NCI-H345 treated with DMSO at 0.1 percent for 48 hours (cell line): ENCODE results near the gene TMEM218.
A peak's percentile ranks its signal among the peaks of the same experiment; 100 is the strongest.

Experiments
- DNase-seq: peaks from one replicate; lab custom pipeline; 2025; ENCODE audit not compliant: unreplicated experiment; lab: John Stamatoyannopoulos, UW

The TMEM218 gene

DNA sequence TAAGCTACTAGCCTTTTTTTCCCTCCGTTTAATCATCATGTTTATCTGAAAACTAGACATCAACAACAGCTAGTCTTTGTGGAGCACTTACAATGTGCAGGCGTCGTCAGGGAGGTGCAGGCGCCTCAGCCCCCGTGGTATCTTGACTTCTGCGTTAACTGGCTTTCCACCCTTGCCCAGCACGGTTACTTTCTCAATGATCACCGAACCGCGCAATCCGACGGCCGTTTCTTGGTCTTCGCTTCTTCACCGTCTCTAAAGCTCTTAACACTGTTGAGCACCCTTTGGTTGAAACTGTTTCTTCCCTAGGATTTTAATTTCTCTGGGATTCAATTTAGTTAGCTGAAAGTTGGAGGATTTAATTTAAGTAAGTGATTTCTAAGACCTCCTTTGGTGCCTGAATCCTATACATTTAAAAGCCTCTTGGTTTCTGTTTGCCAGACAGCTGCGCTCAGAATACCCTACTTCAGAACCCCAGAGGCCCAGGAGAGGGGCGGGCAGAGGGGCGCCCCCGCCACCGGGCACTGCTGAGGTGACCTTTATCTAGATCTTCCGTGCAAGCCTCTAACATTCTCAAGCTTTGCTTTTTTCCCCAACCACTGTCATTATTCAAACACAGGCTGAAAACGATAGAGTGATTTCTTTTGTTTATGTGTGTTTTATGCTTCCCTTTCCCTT is 18.0 kb upstream of the TMEM218 start:
- DNase-seq: no peak

DNA sequence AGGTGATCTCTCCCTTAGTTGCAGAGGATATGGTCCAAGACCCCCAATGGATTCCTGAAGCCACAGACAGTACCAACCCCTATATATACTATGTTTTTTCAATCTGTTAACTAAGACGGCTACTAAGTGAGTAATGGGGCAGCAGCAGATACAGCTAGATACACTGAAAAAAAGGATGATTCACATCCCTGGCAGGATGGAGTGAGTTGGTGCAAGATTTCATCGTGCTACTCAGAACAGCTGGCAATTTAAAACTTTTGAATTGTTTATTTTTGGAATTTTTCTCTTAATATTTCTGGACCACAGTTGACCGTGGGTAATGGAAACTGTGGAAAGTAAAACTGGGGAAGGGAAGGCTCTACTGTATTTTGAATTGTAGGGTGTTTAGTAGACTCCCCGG is 17.0 kb upstream of the TMEM218 start:
- no peak for DNase-seq

DNA sequence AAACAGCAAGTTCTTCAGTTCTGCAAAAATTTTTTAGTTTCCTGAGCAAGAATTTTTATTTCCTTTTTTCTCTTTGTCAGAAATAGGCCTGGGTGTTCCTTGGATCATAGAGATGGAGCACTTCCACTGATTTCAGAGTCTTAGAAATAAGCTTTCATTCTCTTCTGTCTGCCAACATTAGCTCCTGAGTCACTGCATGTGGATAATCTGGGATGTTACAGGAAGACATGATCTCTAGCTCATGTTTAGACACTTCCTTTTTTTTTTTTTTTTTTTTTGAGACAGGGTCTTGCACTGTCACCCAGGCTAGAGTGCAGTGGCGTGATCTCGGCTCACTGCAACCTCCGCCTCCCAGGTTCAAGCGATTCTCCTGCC is 13.2 kb upstream of the TMEM218 start:
- DNase-seq: no peak

DNA sequence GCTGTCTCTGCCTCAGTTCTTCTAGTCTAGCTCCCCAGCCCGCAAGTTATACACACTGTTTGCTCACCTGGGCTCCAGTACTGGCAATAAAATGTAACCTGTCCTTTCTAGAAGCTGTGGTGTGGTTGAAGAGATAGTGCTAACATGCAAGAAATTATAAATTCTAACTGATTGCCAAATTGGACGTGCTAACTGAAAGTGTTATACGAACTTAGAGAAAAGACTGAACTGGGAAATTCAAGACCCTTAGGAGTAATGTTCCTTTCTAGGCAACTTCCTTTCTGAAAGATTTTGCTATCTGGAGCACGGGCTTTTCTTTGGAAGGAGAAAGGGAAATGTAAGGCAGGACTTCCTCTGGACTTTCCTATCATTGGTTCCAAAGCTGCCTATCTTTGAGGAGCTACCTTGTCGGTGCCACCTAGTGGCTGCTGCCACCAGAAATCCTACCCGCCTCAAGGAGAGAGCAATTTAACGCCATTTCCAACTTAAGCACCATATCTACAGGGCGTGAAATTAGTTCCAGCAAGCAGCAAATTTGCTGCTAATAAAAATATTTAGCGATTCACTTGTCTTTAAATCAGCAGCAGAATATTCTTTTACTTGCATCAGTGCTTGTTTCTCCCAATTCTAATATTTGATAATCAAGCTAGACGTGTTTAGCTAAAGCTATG is 12.7 kb upstream of the TMEM218 start:
- no peak for DNase-seq

DNA sequence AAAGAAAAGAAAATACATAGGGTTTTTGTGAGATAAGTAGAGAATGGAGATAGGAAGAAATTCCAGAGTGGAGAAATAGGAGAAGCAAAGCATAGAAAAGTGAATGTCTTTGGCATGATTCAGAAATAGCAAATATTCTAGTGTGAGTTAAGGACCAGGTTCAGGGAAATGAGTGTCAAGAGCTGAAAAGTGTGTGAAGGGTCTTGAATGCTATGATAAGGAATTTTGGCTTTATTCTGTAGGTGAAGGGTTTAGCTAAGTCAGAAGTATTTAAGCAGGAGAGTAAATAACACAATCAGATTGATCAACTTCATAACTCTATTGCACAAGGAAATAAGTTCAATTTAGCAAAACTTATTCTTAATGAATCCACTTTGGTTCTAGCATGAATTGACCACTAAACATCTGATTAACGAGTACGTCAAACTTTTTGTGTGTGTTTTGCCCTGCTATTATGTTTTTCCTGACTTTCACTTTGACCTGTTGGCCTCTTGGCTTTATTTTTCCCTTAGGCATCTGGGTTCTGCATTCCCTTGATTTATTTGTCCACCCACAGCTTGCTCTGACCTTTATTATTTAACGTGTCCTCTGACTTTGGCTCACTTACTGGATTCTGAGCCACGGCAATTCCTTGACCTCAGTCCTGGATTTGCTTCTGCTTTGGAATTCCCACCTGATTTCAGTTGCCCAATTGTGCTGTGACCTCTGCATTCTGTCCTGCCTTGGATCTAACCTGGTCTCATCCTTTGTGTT is 11.9 kb upstream of the TMEM218 start:
- no peak for DNase-seq

DNA sequence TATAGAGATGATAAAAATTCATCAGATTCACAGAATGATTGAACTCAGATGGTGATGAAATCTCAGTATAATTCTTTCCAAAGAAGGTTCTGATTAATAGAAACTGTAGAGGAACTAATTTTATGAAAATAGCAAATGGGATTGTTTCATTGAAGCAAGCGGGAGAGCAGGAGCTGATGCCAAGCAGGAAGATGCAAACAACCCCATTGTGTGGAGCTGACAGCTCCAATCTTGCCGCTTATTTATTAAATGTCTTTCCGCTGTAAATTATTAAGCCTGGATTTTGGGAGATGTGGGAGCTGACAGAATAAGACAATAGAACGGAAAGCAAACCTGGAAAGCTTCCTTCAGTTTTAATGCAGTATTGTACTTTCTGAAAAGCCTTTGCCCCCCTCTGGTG is 6.0 kb upstream of the TMEM218 start:
- no peak for DNase-seq

DNA sequence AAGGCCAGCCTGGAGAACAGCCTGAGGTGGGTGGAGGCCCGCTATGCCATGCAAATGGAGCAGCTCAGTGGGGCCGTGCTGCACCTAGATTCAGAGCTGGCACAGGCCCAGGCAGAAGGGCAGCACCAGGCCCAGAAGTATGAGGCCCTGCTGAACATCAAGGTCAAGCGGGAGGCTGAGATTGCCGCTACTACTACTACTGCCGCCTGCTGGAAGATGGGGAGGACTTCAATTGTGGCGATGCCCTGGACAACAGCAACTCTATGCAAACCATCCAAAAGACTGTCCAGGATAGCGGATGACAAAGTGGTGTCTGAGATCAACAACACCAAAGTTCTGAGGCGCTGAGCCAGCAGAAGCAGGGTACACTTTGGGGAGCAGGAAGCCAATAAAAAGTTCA is 3.1 kb upstream of the TMEM218 start:
- no peak for DNase-seq

DNA sequence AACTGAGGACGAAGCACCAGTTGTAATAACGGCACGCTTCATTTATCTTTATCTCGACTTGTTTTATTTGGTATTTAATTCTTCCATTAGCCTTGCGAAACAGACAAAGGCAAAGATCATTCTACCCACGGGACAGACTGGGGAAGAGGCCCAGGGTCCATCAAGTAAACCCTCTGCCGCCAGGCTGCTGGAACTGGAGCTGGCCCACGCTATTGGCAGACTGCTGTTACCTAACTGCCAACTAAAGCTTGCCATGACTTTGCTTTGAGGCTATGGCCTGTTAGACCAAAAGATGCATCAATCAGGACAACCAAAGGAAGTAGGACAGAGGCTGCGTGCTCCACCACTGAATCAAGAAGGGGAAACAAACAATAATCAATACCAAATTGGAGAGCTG is 780 bp upstream of the TMEM218 start:
- no peak for DNase-seq

DNA sequence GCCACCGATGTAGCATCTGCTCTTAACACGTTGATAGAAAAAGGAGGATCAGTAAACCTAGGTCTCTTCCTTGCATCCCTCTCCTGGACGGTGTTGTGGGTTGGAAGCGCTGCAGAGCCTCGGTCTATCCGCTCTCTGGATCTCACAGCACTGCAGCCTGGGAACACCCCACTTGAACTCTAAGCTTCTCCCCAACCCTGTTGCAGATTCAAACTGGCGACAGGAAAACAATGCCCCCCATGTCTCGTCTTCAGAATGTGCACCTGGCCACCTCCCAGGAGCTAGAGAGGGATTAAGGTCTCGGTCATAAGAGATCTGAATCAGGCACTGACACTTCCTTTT is 454 bp downstream of the TMEM218 start:
- DNase-seq: peak; percentile 15

DNA sequence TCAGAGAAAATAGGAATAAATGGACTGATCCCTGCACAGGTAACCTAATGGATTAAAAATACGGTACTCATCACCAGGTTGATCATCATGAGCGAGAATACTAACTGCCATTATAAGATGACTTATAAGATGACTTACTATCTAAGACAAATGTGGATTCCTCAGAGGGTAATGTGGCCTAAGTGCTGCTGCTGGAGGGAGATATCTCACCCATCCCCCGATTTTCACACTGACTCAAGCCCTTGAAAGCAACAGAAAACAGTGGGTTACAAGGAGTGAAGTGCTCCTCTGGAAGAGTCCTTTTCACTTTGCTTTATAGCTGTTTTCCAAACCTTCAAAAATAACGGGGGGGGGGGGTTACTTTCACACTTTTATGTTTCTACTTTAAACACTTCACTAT is 920 bp downstream of the TMEM218 start:
- DNase-seq: no peak

DNA sequence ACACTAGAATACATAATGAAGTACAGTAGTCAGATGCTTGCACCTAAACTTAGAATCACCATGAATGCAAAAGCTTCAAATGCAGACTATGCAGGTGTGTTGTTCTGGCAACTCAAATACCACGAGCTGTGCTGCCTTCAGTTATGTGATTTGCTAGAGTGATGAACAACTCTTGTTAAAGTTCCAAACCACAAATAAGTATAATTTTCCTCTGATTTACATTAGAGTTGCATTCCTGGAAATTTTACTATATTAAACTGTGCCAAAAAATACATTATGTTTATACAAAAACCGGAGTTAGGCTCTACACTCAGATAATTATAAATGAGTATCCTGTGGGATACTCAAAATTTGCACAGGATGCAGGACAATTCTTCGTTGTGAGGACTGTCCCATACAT is 3.0 kb downstream of the TMEM218 start:
- DNase-seq: no peak

DNA sequence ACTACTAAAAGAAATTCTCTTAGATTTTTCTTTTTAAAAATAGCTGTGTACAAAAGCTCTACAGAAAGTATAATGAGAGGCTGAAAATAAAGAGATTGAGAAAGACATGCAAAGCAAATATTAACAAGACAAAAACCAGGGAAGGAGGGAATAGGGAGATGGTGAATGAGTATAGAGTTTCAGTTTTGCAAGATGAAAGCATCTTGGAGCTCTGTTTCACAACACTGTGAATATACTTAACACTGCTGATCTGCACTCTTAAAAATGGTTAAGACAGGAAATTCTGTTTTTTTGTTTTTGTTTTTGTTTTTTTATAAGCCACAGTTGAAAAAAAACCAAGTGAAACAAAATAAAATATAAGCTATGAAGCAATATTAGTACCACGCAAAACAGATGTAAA is 5.5 kb downstream of the TMEM218 start:
- DNase-seq: no peak

DNA sequence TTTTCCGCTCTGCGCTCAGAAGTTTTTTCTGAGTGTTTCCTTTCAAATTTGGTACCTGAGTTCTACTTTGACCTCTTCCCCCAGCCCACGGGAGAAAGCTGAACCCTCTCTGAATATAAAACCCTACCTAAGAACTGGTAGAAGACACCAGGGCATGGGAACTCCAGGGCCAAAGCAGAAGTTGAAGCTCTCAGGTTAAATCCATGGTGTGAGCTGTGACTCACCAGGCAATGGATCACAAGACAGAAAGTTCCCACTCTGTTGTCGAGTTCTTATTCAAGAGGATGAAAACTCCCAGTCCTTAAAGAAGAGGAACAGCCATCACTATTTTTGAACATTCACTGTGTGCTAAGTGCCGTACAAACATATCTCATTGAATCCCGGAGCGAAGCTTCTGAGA is 8.9 kb downstream of the TMEM218 start:
- no peak for DNase-seq

DNA sequence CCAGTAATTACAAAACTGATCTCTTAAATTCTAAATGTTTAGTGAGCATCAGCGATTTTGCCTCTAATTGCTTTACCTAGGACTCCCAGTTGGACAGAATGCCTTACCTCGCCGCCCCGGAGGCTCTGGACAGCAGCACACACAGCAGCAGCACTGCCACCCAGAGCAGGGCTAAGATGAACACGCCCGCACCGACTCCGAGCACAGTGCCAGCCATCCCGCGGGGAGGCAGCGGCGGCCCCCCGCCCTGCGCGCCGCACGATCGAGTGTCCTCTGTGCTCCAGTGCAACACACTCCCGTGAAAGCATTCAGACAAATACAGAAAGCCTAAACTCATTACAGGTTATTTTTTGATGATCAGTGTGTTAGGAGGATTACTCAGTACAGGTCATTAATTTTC is 9.4 kb downstream of the TMEM218 start:
- no peak for DNase-seq

DNA sequence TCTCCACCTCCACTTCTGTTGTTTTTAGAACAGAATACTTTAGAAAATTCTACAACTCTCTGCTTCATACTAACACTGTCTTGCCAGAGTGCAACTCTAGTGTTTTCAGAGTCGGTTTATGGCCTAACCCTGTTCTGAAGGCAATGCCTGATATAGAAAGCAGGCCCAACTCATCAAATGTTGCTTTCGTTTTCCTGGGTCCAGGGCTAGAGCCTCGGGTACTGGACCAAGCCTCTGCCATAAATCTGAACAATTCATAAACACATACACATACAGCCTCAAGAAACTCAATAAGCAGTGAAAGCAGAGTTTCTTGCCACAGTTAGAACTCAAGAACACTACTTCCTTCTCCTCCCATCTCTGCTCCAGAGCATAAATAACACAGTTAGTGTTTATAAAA is 9.8 kb downstream of the TMEM218 start:
- no peak for DNase-seq

DNA sequence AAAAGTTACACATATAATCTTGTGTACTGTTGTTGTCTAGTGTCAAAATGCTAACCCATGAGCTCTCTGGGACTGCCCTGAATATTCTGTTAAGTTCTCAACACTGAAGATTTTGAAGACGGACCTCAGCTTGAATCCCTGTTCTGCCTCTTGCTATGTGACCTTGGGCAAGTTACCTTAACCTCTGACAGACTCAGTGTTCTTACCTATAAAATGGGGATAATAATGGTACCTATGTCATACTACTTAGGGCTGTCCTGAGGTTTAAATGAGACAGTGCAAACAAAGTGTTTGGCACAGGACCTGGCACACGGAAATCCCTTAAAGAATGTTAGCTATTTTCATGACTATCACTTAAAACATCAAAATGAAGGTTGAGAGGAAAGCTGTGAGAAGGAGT is 11.3 kb downstream of the TMEM218 start:
- DNase-seq: no peak

DNA sequence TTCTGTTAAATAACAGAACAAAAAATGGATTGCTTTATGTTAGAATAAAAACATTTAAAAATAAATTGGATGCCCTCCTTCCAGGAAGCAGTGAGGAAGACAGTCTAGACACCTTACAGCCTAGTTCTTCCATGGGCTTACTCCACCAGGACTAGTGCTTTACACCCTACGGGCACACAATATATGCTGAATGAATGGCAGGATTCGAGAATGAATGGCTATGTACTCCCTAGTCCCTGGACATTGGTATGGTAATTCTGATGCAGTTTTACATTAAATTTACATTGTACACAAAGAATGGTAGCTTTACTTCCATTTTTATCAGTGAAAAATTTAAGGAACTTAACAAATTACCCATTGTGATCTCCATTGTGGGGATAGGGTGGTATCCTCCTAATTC is 16.7 kb downstream of the TMEM218 start:
- DNase-seq: no peak

DNA sequence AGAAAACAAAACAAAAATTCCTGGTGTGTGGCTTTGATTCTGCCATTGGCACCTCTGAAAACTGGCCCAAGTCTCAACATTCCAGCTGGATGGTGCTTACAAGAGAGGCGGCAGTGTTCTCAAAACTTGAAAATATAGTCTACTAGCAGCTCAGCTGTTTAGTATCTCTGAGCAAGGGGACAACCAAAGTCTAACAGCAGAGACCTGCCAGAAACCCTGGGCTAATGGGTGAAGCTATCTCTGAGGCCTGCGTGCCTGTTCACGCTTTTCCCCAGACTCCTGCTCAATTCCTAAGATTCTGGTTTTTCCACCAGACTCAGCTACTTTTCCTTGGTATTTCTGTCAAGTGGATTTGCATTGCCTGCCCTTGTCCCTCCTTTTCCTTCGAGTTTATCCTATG is 17.9 kb downstream of the TMEM218 start:
- no peak for DNase-seq

DNA sequence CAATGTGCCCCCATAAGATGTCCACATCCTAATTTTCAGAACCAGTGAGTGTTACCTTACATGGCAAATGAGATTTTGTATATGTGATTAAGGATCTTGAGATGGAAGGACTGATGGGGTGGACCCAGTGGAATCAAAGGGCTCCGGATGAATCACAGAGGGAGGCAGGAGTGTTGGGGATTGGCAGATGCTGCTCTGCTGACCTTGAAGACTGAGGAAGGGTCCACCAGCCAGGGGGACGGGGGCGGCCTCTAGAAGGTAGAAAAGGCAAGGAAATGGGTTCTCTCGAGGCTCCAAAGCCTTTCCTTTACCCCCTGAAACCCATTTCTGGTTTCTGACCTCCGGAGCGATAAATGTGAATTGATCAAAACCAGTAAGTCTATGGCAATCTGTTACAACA is 18.8 kb downstream of the TMEM218 start:
- no peak for DNase-seq

DNA sequence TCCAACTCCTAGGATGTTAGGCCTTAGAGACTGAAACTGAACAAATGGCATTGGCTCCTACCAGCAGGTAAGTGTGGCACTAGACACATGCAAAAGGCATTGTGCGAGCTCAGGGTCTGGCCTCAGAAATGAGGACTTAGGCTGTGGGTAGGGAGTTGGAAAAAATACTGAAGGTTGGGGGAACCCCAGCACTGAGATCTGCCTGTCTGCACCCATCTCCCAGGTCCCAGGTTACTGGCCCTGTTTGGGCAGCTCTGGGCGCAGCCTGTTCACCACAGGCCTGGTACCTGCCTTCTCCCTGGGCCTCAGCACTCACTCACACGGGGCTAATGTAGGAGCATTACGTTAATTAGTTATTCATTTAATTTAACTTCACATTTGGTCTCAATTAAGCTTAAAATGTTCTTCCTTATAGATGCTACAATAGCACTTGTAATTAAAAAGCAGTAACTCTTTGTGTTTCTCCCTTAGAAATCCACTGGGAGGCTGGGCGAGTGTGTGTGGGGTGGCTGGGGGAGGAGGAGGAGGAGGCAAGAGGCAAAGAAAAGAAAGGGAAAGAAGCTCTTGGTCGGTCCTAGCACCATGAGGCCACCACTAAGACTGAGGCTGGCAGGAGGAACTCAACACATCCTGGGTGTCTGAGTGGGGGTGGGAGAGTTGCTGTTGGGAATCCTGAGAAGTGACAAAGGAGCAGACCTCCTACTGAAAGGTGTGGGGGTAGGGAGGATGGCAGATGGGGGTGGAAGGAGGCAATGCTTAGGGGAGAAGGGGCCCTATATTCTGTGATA is 19.4 kb downstream of the TMEM218 start:
- no peak for DNase-seq

DNA sequence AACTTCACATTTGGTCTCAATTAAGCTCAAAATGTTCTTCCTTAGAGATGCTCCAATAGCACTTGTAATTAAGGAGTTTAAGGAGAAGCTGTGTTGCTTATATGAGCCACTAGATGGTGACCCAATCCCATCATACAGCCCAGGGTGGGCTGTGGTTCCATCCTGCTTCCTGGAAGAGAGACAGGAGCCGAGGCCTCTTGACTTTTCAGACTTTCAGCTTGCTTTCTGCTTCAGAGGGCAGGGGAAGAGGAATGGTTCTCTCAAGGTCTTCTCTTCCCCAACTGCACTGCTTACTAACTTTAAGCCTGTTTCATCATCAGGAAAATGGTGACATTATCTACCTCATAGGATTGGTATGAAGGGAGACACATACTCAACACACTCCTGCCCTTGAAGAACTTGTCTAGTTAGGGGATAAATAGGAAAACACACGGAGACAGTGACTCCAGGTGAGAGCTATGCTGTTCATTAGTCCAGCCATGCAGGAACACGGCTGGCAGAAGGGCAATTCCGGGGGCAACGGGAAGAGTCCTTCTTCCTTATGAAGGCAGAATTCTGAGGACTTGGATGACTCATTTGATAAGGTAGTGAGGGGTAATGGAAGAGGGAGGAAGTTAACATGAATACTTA is 20.1 kb downstream of the TMEM218 start:
- DNase-seq: peak; percentile 2
